GM21576 (cell line): ENCODE data around the gene MUC22.
"Not testable (repeated sequence)": the region's sequence is repeated elsewhere in the genome, so short reads cannot be mapped to it uniquely, and the experiment has no call there.

Experiments used
- ATAC-seq: cut with Tn5 transposase; IDR thresholded peaks from one replicate; pipeline ENCODE4 v1.9.1; 2021; ENCODE audit warnings: mild to moderate bottlenecking, moderate library complexity; ENCODE audit not compliant: unreplicated experiment

The MUC22 gene

DNA sequence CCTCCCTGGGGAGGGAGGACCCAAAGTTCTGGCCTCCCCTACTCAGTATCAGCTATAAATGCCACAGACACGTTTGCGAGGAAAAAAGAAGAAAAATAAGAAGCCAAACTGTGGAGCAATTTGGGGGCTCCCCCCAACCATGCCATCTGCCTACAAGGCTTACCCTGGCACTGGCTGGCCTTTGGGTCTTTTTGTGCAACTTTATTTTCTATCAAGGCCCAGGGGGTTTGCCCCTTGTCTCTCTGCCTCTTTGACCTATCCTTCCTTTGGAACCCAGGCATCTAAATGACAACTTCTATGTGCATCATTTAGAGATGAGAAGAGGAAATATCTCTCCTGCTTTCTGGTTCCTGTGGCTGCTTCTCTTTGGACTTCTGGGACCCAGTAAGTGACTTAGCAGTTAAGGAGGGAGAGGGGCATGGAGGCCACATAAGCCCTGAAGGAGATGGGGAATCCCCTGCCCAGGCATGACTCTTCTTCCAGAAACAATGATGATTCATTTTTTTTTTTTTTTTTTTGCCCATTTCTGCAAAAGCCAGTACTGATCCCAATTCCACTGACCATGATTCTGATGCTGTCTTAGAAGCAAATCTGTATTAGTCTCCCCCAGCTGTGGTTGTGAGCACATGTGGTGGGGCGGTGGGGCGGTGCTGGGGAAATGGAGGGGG is at the start of gene MUC22:
MUC22 (plus strand) TSS at position 82 of the 668 bp plus-strand sequence; CDS start at position 315, 233 bp downstream.
- no peak for ATAC-seq

DNA sequence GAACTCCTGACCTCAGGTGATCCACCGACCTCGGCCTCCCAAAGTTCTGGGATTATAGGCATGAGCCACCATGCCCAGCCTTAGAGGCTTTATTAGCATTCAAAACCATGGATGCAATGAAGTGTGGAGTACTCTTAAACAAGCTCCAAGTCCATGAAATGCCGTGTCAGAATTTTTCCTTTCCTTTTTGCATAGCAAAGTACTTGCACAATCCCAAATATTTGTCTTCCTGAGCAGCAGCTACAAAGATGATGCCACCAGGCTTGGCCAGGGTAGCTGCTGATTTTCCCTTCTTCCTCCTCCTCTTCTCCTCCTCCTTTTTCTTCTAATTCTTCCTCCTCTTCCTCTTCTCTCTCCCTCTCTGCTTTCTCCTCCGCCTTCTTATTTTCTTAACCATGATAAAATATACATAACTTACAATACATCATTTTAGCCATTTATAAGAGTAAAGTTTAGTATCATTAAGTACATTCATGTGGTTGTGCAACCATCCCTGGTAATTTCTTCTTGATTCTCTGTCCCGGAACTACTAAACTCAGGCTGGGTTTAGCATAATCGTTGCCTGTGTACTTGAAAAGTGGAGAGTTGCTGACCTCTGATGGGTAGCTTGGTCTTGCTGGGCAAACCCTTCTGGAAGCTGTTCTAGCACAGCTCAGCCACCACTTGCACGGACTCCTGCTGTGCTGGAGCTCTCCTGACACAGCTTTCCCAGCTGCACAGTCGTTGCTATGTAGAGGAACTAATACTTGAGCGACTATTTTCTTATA is 49.2 kb upstream of the MUC22 start:
- no peak for ATAC-seq

DNA sequence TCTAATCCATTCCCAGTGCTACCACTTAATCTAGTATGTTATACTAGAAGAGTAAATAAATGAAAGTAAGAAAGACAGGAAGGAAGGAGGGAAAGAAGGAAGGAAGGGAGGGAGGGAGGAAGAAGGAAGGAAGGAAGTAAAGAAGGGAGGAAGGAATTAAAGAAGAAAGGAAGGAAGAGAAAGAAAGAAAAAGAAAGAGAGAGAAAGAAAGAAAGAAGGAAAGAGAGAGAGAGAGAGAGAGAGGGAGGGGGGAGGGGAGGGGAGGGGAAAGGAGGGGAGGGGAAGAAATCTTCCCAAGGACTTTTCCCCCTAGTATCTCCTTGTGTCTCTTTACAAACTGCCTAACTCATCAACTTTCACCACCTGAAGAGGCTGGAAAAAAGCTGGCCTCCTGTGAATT is 47.6 kb upstream of the MUC22 start:
- no peak for ATAC-seq

DNA sequence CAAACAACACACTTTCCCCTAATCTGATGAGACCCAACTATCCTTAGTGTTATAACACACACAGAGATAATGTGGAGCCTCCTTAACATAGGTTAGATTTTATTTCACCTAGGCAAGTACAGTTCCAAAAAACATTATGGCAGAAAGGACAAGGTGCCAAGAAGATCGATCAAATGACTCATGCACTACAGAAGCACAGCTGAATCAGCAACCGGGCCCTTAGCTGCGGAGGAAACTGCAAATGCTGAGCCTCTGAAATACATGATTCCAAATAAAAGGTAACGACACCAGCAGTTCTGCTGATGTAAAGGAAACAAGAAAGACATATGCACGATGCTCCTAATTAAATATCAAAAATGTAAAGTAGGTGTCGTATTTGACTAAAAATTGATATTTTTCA is 46.6 kb upstream of the MUC22 start:
- no peak for ATAC-seq

DNA sequence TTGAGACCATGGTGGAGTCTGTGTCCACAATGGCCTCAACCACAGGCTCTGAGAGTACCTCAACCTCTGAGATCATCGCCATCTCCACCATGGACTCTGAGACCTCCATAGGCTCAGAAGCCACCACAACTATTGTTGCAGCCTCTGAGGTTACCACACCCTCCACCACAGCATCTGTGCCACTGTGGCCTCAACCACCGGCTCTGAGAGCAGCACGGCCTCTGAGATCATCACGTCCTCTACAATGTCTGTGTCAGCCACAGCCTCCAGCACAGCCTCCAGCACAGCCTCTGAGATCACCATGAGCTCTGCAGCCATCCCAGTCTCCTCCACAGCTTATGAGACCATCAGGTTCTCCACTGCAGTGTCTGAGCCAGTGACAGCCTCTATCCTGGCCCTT is 46.2 kb upstream of the MUC22 start:
- ATAC-seq: no peak

DNA sequence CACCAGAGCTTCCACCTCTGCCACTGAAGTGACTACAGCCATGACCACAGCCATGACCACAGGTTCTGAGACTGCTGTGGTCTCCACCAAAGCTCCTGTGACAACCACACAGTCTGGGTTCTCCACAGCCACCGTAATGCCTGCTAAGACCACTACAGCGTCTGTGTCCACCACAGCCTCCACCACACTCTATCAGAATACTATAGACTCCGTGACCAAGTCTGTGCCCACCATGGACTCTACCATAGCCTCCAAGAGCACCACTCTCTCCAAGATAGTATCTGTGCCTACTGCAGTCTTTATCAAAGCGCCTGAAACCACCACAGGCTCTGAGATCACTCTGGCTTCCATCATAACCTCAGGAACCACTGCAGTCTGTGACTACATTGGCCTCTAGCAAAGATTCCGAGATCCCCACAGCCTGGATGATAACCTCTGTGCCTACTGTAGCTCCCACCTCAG is 45.1 kb upstream of the MUC22 start:
- no peak for ATAC-seq

DNA sequence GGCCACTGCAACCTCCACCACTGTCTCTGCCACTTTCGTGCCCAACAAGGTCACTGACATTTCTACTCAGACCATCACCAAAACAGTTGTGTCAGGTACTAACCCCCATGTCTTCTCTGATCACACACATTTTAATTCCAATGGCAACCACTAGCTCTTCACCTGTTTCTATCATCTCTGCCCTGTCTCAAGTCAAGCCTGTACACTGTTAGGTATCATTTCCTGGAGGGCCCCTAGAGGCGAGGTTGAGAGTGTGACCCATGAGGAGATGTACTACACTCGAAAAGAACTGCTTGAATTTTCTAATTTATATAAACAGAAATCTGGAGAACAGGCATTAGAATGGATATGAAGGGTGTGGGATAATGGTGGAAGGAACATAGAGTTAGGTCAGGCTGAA is 44.1 kb upstream of the MUC22 start:
- ATAC-seq: no peak

DNA sequence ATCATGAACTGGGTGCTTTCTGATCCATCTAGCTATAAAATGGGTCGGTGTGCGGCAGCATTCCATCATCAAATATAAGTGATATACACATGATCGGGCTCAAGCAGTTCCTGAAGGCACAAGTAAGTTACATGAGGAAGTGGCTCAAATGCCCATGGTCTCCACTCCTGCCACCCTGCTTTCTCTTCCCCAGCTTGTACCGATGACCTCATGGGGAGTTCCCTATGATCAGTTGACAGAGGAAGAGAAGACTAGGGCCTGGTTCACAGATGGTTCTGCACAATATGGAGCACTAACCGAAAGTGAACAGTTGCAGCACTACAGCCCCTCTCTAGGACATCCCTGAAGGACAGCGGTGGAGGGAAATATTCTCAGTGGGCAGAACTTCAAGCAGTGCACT is 41.1 kb upstream of the MUC22 start:
- ATAC-seq: not testable (repeated sequence)

DNA sequence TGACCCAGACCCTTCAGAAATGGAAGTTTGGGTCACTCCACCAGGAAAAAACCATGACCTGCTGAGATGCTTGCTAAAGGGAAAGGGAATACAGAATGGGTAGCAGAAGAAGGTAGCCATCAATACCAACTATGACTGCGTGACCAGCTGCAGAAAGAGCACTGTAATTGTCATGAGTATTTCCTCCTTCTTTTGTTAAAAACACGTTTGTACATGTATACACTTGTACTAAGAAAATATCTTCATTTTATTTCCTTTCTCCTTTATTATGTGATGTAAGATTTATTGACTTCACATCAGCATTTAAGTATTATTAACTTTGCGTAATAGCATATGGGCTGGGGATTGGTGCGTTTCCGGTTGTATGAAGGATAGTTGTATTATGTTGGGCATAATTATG is 39.3 kb upstream of the MUC22 start:
- ATAC-seq: no peak

DNA sequence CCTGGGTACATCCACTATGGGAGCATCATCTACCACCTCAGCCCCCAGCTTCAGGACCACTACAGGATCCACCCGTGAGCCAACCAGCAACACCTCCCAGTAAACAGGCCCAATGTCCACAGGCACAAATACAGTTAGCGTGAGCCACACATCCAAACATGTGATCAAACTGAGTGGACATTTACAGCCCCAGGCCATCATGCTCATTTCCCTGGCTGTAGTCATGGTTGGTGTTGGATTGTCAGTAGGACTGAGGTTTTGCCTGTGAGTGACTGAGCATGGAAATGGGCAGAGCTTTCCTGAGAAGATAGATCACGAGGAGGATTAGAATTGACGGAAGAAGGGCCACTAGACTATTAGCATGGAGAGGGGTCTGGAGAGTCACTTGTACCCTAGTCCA is 37.5 kb upstream of the MUC22 start:
- no peak for ATAC-seq

DNA sequence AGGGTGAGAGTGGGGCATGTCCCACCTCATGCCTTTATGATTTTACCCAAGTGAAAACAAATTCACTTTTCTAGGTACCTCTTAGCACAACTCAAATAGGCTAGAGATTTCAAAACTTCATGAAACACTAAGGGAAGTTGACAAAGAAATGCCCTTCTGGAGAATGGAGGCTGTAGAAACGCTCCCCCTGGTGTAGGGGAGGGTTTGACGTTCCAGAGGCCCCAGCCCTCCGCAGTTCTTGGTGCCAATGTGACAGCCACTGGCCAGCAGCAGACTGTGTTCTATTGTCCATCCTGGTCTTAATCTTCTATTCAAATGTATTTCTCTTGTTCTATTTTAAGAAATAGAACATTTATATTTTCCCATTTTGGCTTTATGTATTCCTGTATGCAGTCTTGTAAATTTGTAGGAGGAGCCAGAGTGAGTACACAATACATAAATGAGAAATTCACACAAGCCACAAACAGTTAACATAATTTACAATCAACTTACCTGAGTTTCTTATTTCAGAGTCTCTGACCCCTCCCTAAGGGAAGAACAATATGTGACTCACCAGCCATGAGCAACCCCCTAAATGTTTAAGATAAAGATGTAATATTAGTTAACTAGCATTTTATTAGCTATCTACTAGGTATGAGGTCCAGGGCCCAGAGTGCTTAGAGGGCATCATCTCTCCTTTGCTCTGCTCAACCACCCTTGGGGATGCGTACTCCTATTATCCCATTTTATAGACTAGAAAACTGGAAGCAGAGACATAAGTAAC is 35.6 kb upstream of the MUC22 start:
- ATAC-seq: no peak

DNA sequence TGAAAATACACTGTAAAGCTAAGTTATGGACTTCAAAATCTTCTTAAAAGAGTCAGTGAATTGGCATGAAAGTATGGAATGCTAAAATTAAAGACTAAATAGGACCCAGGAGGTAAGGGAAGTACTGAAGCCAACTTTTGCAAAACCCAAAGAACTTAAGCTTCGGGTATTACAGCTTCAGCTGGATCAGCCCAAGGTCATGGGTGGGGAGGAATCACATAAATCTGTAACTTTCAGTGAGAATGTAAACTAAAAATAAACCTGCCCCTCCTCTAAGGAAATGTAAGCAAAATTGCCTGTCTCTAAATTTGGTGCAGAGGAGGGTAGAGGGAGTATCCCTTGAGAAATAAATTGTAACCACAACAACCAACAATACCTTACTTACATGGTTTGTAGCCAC is 31.1 kb upstream of the MUC22 start:
- ATAC-seq: no peak

DNA sequence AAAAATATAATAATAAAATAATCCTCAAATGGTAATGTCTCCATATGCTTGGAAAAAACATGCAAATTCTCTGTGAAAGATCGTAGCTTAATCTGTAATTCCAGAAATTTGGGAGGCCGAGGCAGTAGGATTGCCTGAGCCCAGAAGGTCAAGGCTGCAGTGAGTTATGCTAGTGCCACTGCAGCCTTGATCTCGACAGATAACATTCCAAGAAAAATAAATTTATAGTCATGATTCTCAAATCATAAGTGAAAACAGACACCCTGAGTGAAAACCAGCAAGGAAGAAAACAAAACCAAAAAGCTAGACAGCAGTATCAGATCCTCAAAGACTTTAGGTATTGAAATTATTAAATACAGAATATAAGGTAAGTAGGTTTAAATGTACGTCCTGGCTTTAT is 30.6 kb upstream of the MUC22 start:
- ATAC-seq: no peak

DNA sequence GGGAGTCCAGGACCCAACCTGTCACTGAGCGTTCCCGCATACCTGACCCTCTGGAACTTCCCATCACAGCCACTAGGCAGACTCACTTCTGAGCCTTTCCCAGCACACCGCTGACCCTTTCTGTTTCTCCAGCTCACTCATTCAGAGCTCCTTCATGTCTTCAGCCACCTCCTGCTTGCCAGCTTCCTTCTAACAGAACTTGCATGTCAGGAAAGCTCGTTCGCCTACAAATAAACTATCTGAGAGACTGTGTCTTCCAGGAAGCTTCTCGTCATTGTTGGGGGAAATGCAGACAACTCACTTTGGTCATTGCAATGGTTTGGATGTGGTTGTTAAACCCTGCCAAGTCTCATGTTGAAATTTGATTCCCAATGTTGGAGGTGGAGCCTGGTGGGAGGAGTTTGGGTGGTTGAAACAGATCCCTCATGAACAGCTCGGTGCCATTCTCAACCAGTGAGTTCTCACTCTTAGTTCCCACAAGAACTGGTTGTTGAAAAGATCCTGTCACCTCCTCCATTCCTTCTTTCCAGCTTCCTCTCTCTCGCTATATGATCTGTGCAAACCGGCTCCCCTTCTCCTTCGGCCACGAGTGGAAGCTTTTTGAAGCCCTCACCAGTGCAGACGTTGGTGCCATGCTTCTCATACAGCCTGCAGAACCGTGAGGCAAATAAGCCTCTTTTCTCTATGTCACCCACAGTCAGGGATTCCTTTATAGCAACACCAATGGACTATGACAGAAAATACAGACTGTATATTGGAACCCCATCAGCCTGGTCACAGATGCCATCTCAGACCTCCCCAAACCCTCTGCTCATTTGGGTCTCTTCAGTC is 28.1 kb upstream of the MUC22 start:
- ATAC-seq: no peak

DNA sequence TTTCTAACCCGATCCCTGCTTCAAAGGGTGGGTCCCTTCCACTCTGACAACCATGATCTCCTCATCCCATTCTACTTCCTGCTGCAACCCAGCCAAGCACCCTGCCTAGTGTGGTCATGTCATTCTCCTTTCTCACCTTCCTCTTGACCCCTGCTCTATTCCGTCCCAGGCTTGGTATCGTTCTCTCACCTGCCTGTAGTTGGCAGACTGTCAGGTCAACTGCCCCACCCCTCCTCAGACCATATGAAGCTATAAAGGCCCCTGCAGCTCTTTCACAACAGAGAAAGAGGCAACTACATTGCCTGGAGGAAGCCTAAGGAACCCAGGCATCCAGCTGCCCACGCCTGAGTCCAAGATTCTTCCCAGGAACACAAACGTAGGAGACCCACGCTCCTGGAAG is 26.8 kb upstream of the MUC22 start, which contains the start of gene MUC21:
MUC21 (plus strand) TSS at position 280 of the 400 bp plus-strand sequence. CDS start 241 bp downstream, outside the sequence.
- no peak for ATAC-seq

DNA sequence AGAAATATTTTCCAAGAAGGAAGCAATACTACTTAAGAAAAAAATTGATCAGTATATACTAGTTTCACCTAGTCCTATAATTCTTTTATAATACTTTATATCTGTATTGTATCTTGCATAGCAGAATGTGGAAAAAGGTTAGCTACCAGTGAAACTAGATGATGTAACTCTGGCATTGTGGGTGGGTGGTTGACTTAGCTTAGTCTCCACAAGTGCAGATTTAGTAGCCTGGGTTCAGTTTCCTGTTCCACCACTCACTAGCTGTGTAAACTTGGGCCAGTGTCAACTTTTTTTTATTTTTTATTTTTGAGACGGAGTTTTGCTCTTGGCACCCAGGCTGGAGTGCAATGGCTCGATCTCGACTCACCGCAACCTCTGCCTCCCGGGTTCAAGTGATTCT is 24.8 kb upstream of the MUC22 start:
- no peak for ATAC-seq

DNA sequence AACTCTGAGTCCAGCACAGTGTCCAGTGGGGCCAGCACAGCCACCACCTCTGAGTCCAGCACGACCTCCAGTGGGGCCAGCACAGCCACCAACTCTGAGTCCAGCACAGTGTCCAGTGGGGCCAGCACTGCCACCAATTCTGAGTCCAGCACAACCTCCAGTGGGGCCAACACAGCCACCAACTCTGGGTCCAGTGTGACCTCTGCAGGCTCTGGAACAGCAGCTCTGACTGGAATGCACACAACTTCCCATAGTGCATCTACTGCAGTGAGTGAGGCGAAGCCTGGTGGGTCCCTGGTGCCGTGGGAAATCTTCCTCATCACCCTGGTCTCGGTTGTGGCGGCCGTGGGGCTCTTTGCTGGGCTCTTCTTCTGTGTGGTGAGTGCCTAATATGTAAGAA is 23.0 kb upstream of the MUC22 start:
- ATAC-seq: no peak

DNA sequence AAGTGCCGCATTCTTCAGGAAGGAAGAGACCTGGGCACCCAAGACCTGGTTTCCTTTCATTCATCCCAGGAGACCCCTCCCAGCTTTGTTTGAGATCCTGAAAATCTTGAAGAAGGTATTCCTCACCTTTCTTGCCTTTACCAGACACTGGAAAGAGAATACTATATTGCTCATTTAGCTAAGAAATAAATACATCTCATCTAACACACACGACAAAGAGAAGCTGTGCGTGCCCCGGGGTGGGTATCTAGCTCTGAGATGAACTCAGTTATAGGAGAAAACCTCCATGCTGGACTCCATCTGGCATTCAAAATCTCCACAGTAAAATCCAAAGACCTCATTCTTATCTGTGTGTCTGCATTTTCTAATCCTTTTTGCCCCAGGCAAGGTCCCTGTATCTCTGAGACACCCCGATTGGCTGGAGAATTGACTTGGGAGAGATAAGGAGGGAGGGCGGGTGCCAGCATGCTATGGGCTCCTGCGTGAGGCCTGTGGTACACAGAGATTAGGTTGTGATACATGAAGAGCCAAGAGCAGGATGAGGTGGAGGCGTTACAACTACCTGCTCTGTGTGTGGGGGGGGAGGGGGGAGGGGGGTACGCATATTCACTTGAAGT is 22.0 kb upstream of the MUC22 start:
- ATAC-seq: no peak

DNA sequence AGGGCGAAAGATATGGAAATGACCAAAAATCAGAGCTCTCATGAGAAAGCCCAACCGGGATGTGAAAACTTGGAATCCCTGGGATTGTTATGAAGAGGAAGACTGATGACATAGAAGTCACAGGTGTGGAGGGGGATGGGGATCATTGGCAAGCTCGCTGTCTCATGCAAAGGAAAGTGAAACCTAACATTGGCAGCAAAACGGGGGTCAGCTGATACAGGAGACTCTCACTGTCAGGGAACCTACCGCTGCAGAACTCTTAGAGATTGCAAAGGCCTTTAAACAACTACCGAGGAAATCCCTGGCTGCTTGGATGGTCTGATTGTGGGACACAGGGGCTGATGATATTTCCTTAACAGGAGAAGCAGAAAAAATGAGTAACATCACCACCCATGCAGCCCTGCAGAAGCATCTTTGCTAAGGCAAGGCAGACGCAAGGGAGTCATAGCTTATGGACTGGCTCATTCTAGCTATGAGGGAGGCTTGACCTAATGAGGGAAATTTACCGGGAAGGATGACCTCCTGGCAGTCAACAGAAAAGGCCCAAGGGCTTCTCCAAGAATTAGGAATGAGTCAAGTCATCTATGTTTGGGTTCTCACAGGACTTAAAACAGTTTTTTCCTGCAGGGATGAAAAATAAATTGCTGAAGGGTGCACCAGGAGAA is 19.7 kb upstream of the MUC22 start:
- ATAC-seq: no peak

DNA sequence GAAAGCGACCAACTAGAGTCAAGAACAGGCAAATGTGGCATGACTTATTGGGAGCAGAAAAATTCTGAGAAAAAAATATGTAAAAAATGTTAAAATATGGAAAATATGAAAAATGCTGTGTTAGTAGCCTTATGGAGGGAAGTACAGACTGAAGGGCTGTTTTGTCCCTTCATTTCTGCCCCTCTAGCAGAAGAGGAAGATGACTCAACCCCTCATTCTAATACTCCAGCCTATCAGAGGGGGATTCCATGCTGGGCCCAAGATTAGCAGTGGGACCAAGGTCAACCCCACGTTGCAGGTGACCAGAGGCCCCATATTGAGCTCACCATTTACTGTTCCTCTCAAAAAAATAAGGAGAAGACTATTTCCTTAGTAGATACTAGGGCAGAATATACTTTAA is 18.4 kb upstream of the MUC22 start:
- ATAC-seq: no peak
